Neuron (in vitro differentiated cells): ENCODE measurements around the gene PCBP1.
"Not testable (repeated sequence)": the region's sequence is repeated elsewhere in the genome, so short reads cannot be mapped to it uniquely, and the experiment has no call there.

Source experiments
- H2AFZ ChIP-seq: one replicate; pipeline ENCODE4 v1.6.1; 2013; ENCODE audit warnings: low read depth, mild to moderate bottlenecking, inconsistent platforms, low read length, moderate library complexity
- H3K27me3 ChIP-seq: one replicate; pipeline ENCODE4 v1.6.1; 2013; ENCODE audit warnings: low read length; ENCODE audit not compliant: insufficient read depth
- H3K36me3 ChIP-seq: one replicate; pipeline ENCODE4 v1.6.1; 2013; ENCODE audit warnings: low read length; ENCODE audit not compliant: insufficient read depth
- H3K4me1 ChIP-seq: one replicate; pipeline ENCODE4 v1.6.1; 2013; ENCODE audit warnings: low read length; ENCODE audit not compliant: insufficient read depth
- H3K4me3 ChIP-seq: 2 replicates; pipeline ENCODE4 v1.5.1; 2013; ENCODE audit warnings: mild to moderate bottlenecking, low read length, moderate library complexity
- H3K9me3 ChIP-seq: one replicate; pipeline ENCODE4 v1.6.1; 2013; ENCODE audit warnings: low read length

The PCBP1 gene

DNA sequence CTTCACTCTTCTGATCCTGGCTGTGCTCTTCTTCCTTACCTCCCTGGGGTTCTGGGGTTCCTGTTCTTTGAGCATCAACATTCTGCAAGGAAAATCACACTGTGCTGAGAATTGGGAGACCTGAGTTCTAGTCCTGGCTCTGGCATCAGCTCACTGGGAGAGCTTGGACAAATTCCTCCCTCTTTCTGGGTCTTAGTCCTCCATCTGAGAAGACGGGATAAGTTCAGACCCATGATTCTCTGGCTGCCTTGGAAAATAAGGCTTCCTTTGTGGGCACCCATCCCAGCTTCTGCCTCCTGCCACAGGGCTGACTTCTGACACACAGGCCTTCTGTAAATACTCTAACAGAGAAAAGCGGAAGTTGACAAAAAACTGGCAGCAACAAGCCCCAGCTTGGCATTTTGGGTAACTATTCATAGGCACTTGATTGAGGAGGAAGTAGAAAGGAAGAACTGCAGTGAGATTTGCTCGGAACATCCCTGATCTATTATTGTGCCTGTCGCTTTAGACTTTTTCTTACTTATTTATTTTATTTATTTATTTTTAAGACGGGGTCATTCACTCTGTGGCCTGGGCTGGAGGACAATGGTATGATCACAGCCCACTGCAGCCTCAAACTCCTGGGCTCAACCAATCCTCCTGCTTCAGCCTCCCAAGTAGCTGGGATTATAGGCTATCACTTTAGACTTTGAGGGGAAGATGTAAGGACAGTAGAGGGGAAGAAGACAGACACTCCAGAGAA is 7.9 kb downstream of the PCBP1 start:
- Histone ChIP-seq H3K27me3 (no peaks in the 10 kb centered on the region), H2AFZ (no peak overlapping the region), H3K4me3 (no peak overlapping the region), H3K4me1 (no peaks in the 10 kb centered on the region), H3K36me3 (peaks cover under 1% of the 10 kb centered on the region), H3K9me3 (no peaks in the 10 kb centered on the region)

- Histone ChIP-seq H3K4me3 (no peak overlapping the region), H3K36me3 (no peaks in the 10 kb centered on the region)
Measured at GRCh38 chr2:70095720-70096670, 8.7 kb downstream of the PCBP1 start.

DNA sequence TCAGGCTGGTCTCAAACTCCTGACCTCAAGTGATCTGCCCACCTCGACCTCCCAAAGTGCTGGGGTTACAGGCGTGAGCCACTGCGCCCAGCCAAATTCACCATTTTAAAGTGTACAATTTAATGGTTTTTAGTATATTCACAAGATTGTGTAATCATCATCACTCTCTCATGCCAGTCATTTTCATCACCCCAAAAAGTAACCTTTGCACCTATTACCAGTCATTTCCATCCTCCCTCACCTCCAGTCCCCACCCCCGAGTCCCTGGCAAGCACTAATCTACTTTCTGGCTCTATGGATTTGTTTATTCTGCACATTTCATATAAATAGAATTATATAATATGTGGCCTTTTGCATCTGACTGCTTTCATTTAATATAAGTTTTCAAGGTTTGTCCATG is 10.8 kb downstream of the PCBP1 start:
- no peak overlapping the region for H3K4me3 ChIP-seq
- no peak overlapping the region for H2AFZ ChIP-seq
- no peaks in the 10 kb centered on the region for H3K4me1 ChIP-seq
- no peaks in the 10 kb centered on the region for H3K9me3 ChIP-seq
- no peaks in the 10 kb centered on the region for H3K27me3 ChIP-seq
- no peaks in the 10 kb centered on the region for H3K36me3 ChIP-seq

More at GRCh38 chr2:70095720-70096670, 8.7 kb downstream of the PCBP1 start:
- Histone ChIP-seq H3K9me3 (no peaks in the 10 kb centered on the region), H3K27me3 (no peaks in the 10 kb centered on the region), H2AFZ (no peak overlapping the region), H3K4me1 (no peaks in the 10 kb centered on the region)

- peaks cover 8% of the 10 kb centered on the region for H3K4me1 ChIP-seq
- H2AFZ ChIP-seq: no peak overlapping the region
Measured at GRCh38 chr2:70099270-70099669, 12.0 kb downstream of the PCBP1 start.

GRCh38 chr2:70101174-70101573 is 13.9 kb downstream of the PCBP1 start:
- H3K9me3 ChIP-seq: no peaks in the 10 kb centered on the region
- H2AFZ ChIP-seq: no peak overlapping the region
- no peak overlapping the region for H3K4me3 ChIP-seq
- H3K4me1 ChIP-seq: peaks cover 9% of the 10 kb centered on the region
- no peaks in the 10 kb centered on the region for H3K36me3 ChIP-seq
- H3K27me3 ChIP-seq: no peaks in the 10 kb centered on the region

More at GRCh38 chr2:70099270-70099669, 12.0 kb downstream of the PCBP1 start:
- Histone ChIP-seq H3K4me3 (no peak overlapping the region), H3K36me3 (no peaks in the 10 kb centered on the region), H3K27me3 (no peaks in the 10 kb centered on the region), H3K9me3 (no peaks in the 10 kb centered on the region)

DNA sequence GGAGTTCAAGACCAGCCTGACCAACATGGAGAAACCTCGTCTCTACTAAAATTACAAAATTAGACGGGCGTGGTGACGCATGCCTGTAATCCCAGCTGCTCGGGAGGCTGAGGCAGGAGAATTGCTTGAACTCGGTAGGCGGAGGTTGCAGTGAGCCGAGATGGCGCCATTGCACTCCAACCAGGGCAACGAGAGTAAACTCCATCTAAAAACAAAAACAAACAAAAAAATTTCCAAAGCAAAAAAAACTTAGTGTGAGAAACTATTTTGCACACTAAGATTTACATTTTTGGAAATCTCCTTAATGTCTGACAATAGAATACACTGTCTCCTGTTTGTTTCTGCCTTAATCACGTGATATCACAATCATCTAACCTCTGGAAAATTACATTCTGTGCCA is 14.4 kb downstream of the PCBP1 start:
- not testable (repeated sequence) for H3K4me3 ChIP-seq, H3K27me3 ChIP-seq, H2AFZ ChIP-seq, H3K36me3 ChIP-seq, H3K9me3 ChIP-seq, H3K4me1 ChIP-seq

DNA sequence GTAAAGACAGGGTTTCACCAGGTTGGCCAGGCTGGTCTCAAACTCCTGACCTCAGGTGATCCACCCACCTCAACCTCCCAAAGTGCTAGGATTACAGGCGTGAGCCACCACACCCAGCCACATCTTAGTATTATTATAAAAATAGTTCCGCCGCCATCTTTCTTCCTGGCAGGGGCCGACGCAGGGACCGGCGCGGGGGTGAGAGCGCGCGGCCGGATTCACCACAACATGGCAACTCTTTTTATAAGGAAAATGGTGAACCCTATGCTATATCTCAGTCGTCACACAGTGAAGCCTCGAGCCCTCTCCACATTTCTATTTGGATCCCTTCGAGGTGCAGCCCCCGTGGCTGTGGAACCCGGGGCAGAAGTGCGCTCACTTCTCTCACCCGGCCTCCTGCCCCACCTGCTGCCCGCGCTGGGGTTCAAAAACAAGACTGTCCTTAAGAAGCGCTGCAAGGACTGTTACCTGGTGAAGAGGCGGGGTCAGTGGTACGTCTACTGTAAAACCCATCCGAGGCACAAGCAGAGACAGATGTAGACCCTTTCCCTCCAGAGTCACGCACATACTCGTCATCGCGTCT is 15.1 kb downstream of the PCBP1 start:
- H3K4me1 ChIP-seq, H3K9me3 ChIP-seq, H3K36me3 ChIP-seq, H3K4me3 ChIP-seq, H2AFZ ChIP-seq, H3K27me3 ChIP-seq: not testable (repeated sequence)

DNA sequence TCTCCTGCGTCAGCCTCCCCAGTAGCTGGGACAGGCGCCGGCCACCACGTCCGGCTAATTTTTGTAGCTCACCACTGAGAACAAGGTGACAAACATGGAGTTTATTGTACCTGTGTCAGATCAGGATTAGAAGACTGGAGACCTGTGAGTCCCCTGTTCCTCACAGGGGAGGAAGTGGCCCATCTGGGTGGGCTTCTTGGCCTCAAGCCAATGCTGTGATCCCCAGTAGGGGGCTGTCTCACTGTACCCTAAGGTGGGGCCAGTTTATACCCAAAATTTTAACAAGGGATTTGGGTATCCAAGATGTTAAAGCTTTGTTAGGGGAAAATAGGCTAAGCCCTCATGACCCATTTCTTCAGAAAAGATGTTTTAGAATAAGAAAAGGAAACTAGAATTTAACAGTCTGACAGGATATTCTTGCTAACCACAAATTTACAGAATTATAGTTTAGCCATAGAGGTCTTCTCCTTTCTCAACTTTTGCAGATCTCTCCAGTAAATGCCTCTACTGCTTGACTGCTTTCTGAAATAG is 16.3 kb downstream of the PCBP1 start:
- no peaks in the 10 kb centered on the region for H3K27me3 ChIP-seq
- H2AFZ ChIP-seq: peak overlapping the region; percentile 85
- H3K9me3 ChIP-seq: no peaks in the 10 kb centered on the region
- H3K4me1 ChIP-seq: peaks cover 17% of the 10 kb centered on the region
- no peaks in the 10 kb centered on the region for H3K36me3 ChIP-seq
- H3K4me3 ChIP-seq: no peak overlapping the region

- peaks cover 23% of the 10 kb centered on the region for H3K4me1 ChIP-seq
- H3K27me3 ChIP-seq: no peaks in the 10 kb centered on the region
- H3K9me3 ChIP-seq: no peaks in the 10 kb centered on the region
- peak overlapping the region; percentile 38 for H3K4me3 ChIP-seq
- H3K36me3 ChIP-seq: no peaks in the 10 kb centered on the region
- H2AFZ ChIP-seq: peak overlapping the region; percentile 85
Measured at GRCh38 chr2:70104231-70105111, 17.2 kb downstream of the PCBP1 start.

GRCh38 chr2:70106138-70106537 is 18.9 kb downstream of the PCBP1 start:
- H3K4me1 ChIP-seq: peaks cover 23% of the 10 kb centered on the region
- H3K4me3 ChIP-seq, H3K27me3 ChIP-seq, H2AFZ ChIP-seq, H3K9me3 ChIP-seq, H3K36me3 ChIP-seq: not testable (repeated sequence)

DNA sequence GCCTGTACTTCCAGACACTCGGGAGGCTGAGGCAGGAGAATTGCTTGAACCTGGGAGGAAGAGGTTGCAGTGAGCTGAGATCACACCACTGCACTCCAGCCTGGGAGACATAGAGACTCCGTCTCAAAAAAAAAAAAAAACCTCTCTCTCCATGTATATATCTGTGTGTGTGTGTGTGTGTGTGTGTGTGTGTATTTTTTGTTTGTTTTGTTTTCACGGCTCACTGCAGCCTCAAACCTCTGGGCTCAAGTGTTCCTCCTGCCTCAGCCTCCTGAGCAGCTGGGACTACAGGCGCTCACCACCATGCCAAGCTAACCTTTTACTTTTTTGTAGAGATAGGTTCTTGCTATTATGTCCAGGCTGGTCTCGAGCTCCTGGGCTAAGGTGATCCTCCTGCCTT is 23.1 kb downstream of the PCBP1 start:
- not testable (repeated sequence) for H3K4me3 ChIP-seq

DNA sequence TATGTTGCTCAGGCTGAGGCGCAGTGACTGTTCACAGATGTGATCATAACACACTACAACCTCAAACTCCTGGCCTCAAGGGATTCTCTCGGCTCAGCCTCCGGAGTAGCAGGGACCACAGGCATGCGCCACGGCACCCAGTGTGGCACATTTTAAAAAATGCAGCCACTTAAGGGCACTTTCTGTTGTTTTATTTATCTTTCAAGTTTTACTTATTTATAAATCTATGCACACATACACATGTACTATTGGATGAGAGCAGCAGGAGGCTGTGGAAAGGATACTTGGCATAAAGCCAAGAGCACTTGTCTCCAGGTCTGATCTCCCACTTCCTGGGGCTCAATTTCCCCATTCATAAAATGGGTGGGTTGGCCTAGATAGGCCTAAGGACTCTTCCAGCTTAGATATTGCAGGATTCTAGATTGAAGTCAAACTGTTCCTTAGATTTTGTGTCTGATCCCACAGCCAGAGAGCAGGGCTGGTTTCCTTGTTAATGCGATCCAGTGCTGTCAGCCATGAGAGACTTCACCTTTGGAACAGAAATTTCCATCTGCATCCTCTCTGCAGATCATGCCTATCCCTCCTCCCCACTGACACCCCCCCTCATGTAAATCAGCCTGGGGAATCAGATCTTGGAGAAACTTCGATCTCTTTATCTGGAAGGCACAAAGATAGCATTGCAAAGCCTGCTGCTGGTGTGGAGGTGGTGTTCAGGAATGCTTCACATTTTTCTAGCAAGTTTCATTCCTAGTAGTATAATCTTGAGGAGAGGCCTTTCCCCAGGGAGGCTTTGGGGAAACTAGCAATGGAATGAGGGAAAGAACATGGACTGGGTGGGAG is 24.7 kb downstream of the PCBP1 start:
- Histone ChIP-seq H3K36me3 (no peaks in the 10 kb centered on the region), H3K27me3 (no peaks in the 10 kb centered on the region), H3K4me3 (no peak overlapping the region), H2AFZ (no peak overlapping the region), H3K4me1 (peaks cover 17% of the 10 kb centered on the region), H3K9me3 (no peaks in the 10 kb centered on the region)

More for the DNA sequence above, 23.1 kb downstream of the PCBP1 start:
- H3K9me3 ChIP-seq, H3K36me3 ChIP-seq, H2AFZ ChIP-seq, H3K27me3 ChIP-seq: not testable (repeated sequence)
- peaks cover 17% of the 10 kb centered on the region for H3K4me1 ChIP-seq
